NCI-H226 (cell line): ENCODE results near the gene GOLGA8F.
"Not testable (repeated sequence)": the region's sequence is repeated elsewhere in the genome, so short reads cannot be mapped to it uniquely, and the experiment has no call there.

Source experiments
- DNase-seq: peaks from one replicate; pipeline ENCODE4 v3.0.0-alpha.2; 2015

Gene GOLGA8F, protein sequence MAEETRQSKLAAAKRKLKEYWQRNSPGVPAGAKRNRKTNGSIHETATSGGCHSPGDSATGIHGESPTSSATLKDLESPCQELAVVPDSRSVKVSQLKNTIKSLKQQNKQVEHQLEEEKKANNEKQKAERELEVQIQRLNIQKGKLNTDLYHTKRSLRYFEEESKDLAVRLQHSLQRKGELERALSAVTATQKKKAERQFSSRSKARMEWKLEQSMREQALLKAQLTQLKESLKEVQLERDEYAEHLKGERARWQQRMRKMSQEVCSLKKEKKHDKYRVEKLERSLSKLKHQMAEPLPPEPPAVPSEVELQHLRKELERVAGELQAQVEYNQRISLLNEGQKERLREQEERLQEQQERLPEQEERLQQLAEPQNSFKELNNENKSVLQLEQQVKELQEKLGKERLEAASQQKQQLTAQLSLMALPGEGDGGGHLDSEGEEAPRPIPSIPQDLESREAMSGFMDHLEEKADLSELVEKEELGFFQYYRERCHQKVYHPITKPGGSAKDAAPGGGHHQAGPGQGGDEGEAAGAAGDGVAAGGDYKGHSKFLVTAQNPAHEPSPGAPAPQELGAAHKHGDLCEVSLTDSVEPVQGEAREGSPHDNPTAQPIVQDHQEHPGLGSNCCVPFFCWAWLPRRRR

DNA sequence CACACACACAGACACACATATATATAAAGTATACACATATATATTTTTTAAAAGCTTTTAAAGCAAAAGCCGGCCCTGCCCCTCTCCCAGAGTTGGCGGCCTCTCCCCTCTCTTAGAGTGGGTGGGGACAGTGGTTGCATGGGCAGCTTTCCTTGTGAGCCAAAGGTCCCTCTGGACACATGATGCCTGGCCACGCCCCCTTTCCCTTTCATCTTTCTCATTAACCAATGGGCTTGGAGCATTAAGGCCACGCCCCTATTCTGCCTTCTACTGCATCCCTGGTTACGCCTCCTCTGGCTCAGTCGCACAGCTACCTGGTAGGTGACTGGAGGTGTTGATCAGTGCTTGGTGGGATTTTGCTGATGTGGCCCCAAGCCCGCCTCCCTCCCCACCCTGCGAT is at the start of gene GOLGA8F:
GOLGA8F (plus strand) TSS at position 301 of the 400 bp plus-strand sequence; CDS start at position 399, 98 bp downstream.
- not testable (repeated sequence) for DNase-seq

DNA sequence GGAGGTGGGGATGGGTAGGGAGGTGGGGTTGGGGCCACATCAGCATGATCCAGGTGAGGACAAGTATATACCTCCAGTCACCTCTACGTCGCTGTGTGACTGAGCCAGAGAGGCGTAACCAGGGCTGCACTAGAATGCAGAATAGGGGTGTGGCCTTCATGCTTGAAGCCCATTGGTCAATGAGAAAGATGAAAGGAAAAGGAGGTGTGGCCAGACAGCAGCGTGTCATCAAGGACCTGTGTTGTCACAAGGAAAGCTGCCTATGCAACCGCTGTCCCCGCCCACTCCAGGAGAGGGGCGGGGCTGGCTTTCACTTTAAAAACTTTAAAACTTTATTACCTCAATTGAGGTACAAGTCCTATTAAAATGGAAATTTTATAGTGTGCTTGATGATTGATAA is 20.5 kb upstream of the GOLGA8F start, which contains the start of gene GOLGA6L24:
GOLGA6L24 (minus strand) TSS at position 101 of the 400 bp plus-strand sequence; CDS start at position 40, 61 bp downstream.
- DNase-seq, result not testable (repeated sequence)

DNA sequence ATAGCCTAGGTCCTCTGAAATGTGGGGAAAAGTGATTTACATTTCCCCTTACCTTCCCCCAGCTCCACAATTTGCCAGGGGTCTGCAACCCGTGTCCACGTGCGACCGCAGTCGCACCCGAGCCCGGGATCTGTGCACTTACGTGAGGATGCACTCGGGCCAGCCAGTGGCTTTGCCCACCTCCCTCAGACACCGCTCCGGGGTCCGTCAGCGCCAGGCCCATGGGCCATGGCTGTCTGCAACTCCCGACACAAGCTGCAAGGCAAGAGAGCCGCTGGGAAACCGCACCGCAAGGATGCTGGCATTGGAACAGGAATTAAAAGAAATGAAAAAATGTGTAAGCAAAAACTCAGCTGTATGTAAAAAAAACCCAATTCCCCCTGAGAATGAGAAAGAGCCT is 13.0 kb upstream of the GOLGA8F start:
- not testable (repeated sequence) for DNase-seq

DNA sequence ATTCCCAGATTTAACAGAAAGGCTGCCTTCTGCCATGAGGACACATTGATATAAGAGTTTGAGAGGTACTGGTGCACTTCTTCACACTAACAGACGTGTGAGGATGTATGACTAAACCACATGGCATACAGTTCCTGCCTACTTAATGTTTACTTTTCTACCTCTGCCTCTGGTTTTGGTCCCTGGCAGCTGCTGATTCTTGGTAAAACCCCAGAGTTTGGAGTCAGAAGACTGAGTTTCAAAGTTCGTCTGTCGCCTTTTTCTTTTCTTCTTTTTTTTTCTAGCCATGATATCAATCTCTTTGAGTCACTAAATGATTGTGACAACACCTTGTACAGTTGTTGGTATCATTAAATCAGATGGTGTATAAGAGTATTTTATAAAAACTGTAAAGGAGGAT is 1.6 kb downstream of the GOLGA8F start:
- DNase-seq, result not testable (repeated sequence)

DNA sequence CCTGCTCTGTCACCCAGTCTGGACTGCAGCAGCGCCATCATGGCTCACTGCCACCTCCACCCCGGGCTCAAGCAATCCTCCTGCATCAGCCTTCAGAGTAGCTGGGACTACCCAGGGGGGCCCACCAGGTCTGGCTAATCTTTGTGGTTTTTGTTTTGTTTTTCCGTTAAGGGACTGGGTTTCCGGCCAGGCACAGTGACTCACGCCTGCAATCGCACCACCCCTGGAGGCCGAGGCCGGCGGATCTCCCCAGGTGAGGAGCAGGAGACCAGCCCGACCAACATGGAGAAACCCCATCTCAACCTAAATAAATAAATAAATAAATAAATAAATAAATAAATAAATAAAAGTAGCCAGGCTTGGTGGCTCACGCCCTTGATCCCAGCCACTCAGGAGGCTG is 17.6 kb downstream of the GOLGA8F start:
- not testable (repeated sequence) for DNase-seq

DNA sequence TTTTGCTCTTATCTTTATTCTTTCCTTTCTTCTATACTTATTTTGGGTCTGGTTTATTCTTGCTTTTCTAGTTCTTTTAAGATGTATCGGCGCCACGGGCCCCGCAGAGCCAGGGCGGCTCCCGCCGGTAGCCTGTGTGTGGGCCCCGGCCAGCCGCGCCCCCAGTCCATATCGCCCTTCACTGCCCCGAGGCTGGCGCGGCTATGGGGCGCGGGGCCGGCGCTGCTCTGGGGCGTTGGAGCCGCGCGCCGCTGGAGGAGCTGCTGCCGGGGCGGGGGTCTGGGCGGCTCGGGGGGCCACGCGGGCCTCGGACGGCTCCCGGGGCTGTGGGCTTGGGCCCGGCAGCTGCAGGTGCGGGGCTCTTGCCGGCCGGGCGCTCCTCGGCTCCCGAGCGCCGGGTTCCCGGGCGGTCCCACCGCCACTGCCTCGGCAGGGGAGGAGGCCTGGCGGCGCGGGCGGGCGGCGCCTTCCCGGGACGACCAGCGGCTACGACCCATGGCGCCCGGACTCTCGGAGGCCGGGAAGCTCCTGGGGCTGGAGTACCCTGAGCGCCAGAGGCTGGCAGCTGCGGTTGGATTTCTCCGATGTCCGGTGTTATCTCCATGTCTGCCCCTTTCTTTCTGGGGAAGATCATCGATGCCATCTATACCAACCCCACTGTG is 24.4 kb downstream of the GOLGA8F start:
- not testable (repeated sequence) for DNase-seq

DNA sequence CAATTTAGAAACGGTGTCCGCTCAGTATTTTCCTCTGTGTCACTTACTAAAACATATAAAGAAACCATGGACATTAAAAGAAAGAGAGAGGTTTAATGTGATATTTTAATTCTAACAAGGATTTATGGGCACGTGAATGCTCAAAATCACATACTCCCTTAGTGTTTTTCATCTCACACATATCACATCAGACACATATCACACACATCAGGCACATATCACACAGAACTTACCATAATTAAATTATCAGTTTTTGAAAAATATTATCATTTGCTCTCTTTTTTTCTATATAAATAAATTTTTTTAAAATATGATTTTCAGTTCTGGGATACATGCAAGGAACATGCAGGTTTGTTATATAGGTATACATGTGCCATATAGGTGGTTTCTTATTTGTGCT is 42.0 kb downstream of the GOLGA8F start:
- DNase-seq, result not testable (repeated sequence)

DNA sequence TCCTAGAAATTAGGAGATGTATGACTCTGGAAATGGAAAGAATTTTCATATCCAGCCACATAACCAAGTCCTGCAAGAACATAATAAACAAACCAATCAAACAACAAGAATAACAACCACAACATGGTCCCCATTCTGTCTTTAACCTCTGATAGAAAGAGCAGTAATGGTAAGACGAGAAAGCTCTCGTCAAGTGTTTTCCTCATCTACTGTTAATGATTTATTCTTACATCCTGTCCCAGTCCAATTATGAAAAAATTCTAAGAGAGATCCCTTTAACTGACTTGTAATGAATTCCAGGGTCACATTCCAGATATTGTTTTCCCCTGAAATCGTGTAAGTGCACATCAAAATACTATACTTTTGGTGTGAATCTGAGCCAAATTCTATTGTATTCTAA is 57.1 kb downstream of the GOLGA8F start:
- not testable (repeated sequence) for DNase-seq
